BE2C (cell line): ENCODE measurements around the gene WDR70.

Experiments
- DNase-seq: peaks from one replicate; pipeline ENCODE4 v3.0.0-alpha.2; 2020
- H3K27me3 ChIP-seq: fragments of 250-450 bp; sonication (Bioruptor Pico); 2 replicates; pipeline ENCODE4 v1.5.1; 2020; ENCODE audit warnings: mild to moderate bottlenecking
- H3K36me3 ChIP-seq: fragments of 250-450 bp; sonication (Bioruptor Pico); 2 replicates; pipeline ENCODE4 v1.5.1; 2020; ENCODE audit warnings: mild to moderate bottlenecking
- H3K4me1 ChIP-seq: fragments of 250-450 bp; sonication (Bioruptor Pico); 2 replicates; pipeline ENCODE4 v1.5.1; 2020
- H3K4me3 ChIP-seq: 2 replicates; pipeline ENCODE4 v1.5.1; 2011; ENCODE audit warnings: low read depth, low read length
- H3K9me3 ChIP-seq: fragments of 250-450 bp; sonication (Bioruptor Pico); 2 replicates; pipeline ENCODE4 v1.5.1; 2020
- TF ChIP-seq, protein P1 (sequence below): IDR thresholded peaks from 2 replicates; pipeline ENCODE4 v1.5.1; 2012; ENCODE audit warnings: mild to moderate bottlenecking, low read depth, low read length

Gene WDR70

DNA sequence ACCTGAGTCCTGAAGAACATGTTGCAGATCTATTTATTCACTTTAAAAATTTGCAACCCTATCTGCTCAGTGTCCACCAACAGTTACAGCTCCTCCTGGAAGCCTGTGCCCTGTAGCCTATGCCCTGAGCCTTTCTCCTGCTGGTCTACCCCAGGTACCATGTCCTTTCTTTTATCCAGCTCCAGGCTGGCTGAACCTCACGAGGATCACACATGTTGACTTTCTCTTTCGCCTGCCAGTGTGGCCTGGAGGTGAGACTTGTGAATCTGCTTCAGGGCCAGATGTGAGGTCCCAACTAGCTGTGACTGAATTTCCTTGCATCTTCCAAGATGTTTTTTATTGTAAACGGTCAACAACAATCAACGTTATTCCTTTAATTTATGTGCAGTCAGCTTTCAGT, 390.0 kb downstream of the WDR70 start:
- no peaks in the 10 kb centered on the region for H3K36me3 ChIP-seq
- TF ChIP-seq, protein P1, sequence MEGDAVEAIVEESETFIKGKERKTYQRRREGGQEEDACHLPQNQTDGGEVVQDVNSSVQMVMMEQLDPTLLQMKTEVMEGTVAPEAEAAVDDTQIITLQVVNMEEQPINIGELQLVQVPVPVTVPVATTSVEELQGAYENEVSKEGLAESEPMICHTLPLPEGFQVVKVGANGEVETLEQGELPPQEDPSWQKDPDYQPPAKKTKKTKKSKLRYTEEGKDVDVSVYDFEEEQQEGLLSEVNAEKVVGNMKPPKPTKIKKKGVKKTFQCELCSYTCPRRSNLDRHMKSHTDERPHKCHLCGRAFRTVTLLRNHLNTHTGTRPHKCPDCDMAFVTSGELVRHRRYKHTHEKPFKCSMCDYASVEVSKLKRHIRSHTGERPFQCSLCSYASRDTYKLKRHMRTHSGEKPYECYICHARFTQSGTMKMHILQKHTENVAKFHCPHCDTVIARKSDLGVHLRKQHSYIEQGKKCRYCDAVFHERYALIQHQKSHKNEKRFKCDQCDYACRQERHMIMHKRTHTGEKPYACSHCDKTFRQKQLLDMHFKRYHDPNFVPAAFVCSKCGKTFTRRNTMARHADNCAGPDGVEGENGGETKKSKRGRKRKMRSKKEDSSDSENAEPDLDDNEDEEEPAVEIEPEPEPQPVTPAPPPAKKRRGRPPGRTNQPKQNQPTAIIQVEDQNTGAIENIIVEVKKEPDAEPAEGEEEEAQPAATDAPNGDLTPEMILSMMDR, result no peak
- H3K9me3 ChIP-seq, result no peaks in the 10 kb centered on the region
- no peak for DNase-seq
- no peaks in the 10 kb centered on the region for H3K4me1 ChIP-seq
- H3K4me3 ChIP-seq, result no peak overlapping the region
- no peaks in the 10 kb centered on the region for H3K27me3 ChIP-seq

- TF ChIP-seq, protein P1, result no peak
- Histone ChIP-seq H3K4me1 (no peaks in the 10 kb centered on the region), H3K27me3 (no peaks in the 10 kb centered on the region), H3K9me3 (no peaks in the 10 kb centered on the region), H3K36me3 (no peaks in the 10 kb centered on the region), H3K4me3 (no peak overlapping the region)
- no peak for DNase-seq
Measured at GRCh38 chr5:37769840-37770239, 390.7 kb downstream of the WDR70 start.

- H3K9me3 ChIP-seq, result peaks cover 4% of the 10 kb centered on the region
- no peak for DNase-seq
- H3K4me1 ChIP-seq, result no peaks in the 10 kb centered on the region
- no peaks in the 10 kb centered on the region for H3K27me3 ChIP-seq
- H3K36me3 ChIP-seq, result no peaks in the 10 kb centered on the region
- TF ChIP-seq, protein P1, result no peak
- H3K4me3 ChIP-seq, result no peak overlapping the region
Measured at GRCh38 chr5:37770786-37771185, 391.7 kb downstream of the WDR70 start.

DNA sequence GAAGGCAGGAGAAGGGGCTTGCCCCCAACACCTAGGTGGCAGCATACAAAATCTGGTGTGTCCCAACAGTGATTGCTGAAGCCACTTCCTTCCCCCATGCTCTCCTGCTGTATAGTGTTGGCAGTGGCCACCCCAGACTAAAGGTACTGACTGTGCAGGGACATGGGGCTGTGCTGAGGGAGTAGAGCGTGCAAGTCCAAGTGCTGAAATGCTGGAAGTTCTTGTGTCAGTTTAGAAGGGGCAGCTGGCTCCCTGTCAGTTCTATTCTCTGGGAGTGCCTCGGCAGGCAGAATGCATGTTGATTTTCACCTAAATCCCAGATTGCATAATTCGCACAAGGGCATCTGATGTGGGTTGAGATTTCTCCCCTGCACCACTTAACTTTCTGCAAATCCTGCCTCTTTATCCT, 392.1 kb downstream of the WDR70 start:
- Histone ChIP-seq H3K4me3 (no peak overlapping the region), H3K27me3 (no peaks in the 10 kb centered on the region), H3K9me3 (peaks cover 4% of the 10 kb centered on the region), H3K4me1 (no peaks in the 10 kb centered on the region), H3K36me3 (no peaks in the 10 kb centered on the region)
- no peak for DNase-seq
- TF ChIP-seq, protein P1, result no peak

GRCh38 chr5:37771731-37772130, 392.6 kb downstream of the WDR70 start:
- no peak for DNase-seq
- H3K4me3 ChIP-seq, result no peak overlapping the region

DNA sequence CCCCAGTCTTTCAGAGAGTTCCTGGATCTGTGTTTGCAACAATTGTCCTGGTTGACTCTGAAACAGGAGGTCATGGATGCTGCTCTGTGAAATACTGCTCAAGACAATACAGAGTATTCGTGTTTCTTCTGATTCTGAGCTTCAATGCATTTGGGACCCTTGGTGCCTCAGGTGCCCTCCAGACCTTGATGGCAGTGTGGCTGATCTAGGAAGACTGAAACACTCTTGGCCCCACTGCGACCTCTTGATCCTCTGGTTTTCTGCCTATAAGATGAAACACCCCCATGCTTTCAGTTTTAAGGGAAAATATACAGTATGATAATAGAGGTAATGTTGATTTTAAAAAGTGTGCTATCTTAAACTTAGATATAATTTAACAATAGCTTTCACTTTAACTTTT, 393.1 kb downstream of the WDR70 start:
- Histone ChIP-seq H3K27me3 (no peaks in the 10 kb centered on the region), H3K4me3 (no peak overlapping the region), H3K4me1 (no peaks in the 10 kb centered on the region), H3K36me3 (no peaks in the 10 kb centered on the region), H3K9me3 (peaks cover 4% of the 10 kb centered on the region)
- no peak for DNase-seq
- TF ChIP-seq, protein P1, result no peak

More at GRCh38 chr5:37771731-37772130, 392.6 kb downstream of the WDR70 start:
- TF ChIP-seq, protein P1, result no peak
- H3K36me3 ChIP-seq, result no peaks in the 10 kb centered on the region
- H3K4me1 ChIP-seq, result no peaks in the 10 kb centered on the region
- H3K27me3 ChIP-seq, result no peaks in the 10 kb centered on the region
- peaks cover 4% of the 10 kb centered on the region for H3K9me3 ChIP-seq
